ENCODE results near the gene CSN2.

Gene CSN2

GRCh38 chr4:69965628-69966027, at the start of gene CSN2:
TSS of gene CSN2 (minus strand) at chr4:69965728. CDS start at chr4:69960995, 4,733 bp downstream.
- no peaks in the 10 kb centered on the region for H3K4me1 ChIP-seq
- no peak within 1 kb of the TSS for H3K9ac ChIP-seq
- no peaks in the 10 kb centered on the region for H3K9me3 ChIP-seq
- H3K36me3 ChIP-seq = no peaks in the 10 kb centered on the region
- no peak within 1 kb of the TSS for H3K27ac ChIP-seq
- no peaks in the 10 kb centered on the region for H4K20me1 ChIP-seq
- H3K4me2 ChIP-seq = no peak within 1 kb of the TSS
- no peaks in the 10 kb centered on the region for H3K27me3 ChIP-seq
- TF ChIP-seq Cebpa-rat (IDR thresholded peaks at IDR 0.05) = no peak
- no peak within 1 kb of the TSS for H3K4me3 ChIP-seq

DNA sequence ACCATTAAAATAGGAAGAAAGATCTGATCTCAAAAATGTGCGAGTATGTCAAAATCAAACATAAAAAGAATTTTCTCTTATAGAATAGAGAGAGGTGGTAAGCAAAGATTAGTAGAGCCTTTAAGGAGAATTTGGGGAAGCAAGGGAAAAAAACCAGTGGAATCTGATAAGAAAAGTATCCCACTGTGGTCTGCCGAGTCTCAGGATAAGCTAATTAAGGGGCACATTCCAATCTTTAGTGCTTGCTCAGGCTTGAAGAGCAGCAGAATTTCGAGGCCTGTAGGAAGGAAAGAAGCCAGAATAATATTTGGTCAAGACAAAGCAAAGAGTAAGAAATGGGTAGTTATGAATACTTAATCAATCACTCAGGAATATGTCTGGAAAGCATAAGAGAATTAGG, 43.2 kb upstream of the CSN2 start:
- no peak overlapping the region for H3K4me2 ChIP-seq
- no peaks in the 10 kb centered on the region for H3K4me1 ChIP-seq
- H3K9me3 ChIP-seq = no peaks in the 10 kb centered on the region
- H3K27me3 ChIP-seq = no peaks in the 10 kb centered on the region
- no peaks in the 10 kb centered on the region for H3K36me3 ChIP-seq
- H4K20me1 ChIP-seq = no peaks in the 10 kb centered on the region
- no peak overlapping the region for H3K9ac ChIP-seq
- TF ChIP-seq Cebpa-rat (IDR thresholded peaks at IDR 0.05) = no peak
- no peak overlapping the region for H3K27ac ChIP-seq
- no peak overlapping the region for H3K4me3 ChIP-seq

GRCh38 chr4:70002507-70002906, 37.0 kb upstream of the CSN2 start:
- Histone ChIP-seq H3K4me3 (no peak overlapping the region), H3K27me3 (no peaks in the 10 kb centered on the region), H3K9ac (no peak overlapping the region), H3K36me3 (no peaks in the 10 kb centered on the region), H4K20me1 (no peaks in the 10 kb centered on the region), H3K27ac (no peak overlapping the region), H3K9me3 (no peaks in the 10 kb centered on the region), H3K4me1 (no peaks in the 10 kb centered on the region), H3K4me2 (no peak overlapping the region)
- TF ChIP-seq Cebpa-rat (IDR thresholded peaks at IDR 0.05) = no peak

GRCh38 chr4:70000711-70001110, 35.2 kb upstream of the CSN2 start:
- H3K4me1 ChIP-seq = no peaks in the 10 kb centered on the region
- H3K4me3 ChIP-seq = no peak overlapping the region
- no peaks in the 10 kb centered on the region for H4K20me1 ChIP-seq
- no peaks in the 10 kb centered on the region for H3K36me3 ChIP-seq
- H3K27ac ChIP-seq = no peak overlapping the region
- no peak for TF ChIP-seq Cebpa-rat (IDR thresholded peaks at IDR 0.05)
- H3K9me3 ChIP-seq = no peaks in the 10 kb centered on the region
- H3K9ac ChIP-seq = no peak overlapping the region
- H3K4me2 ChIP-seq = no peak overlapping the region
- H3K27me3 ChIP-seq = no peaks in the 10 kb centered on the region

- no peaks in the 10 kb centered on the region for H4K20me1 ChIP-seq
- H3K4me2 ChIP-seq = no peak overlapping the region
- H3K9me3 ChIP-seq = no peaks in the 10 kb centered on the region
- no peak overlapping the region for H3K27ac ChIP-seq
- H3K4me3 ChIP-seq = no peak overlapping the region
- no peaks in the 10 kb centered on the region for H3K36me3 ChIP-seq
- no peak overlapping the region for H3K9ac ChIP-seq
- no peak for TF ChIP-seq Cebpa-rat (IDR thresholded peaks at IDR 0.05)
- no peaks in the 10 kb centered on the region for H3K4me1 ChIP-seq
- no peaks in the 10 kb centered on the region for H3K27me3 ChIP-seq
Measured at GRCh38 chr4:69999420-69999819, 33.9 kb upstream of the CSN2 start.

GRCh38 chr4:69995526-69996016, 30.0 kb upstream of the CSN2 start, which contains the start of gene STATH:
TSS of gene STATH (plus strand) at chr4:69995966. CDS start at chr4:69998438, 2,472 bp downstream.
- H3K9ac ChIP-seq = no peak within 1 kb of the TSS
- no peaks in the 10 kb centered on the region for H3K9me3 ChIP-seq
- H3K4me1 ChIP-seq = no peaks in the 10 kb centered on the region
- H3K27me3 ChIP-seq = no peaks in the 10 kb centered on the region
- no peaks in the 10 kb centered on the region for H4K20me1 ChIP-seq
- no peaks in the 10 kb centered on the region for H3K36me3 ChIP-seq
- H3K4me2 ChIP-seq = no peak within 1 kb of the TSS
- TF ChIP-seq Cebpa-rat (IDR thresholded peaks at IDR 0.05) = no peak
- H3K27ac ChIP-seq = no peak within 1 kb of the TSS
- no peak within 1 kb of the TSS for H3K4me3 ChIP-seq

DNA sequence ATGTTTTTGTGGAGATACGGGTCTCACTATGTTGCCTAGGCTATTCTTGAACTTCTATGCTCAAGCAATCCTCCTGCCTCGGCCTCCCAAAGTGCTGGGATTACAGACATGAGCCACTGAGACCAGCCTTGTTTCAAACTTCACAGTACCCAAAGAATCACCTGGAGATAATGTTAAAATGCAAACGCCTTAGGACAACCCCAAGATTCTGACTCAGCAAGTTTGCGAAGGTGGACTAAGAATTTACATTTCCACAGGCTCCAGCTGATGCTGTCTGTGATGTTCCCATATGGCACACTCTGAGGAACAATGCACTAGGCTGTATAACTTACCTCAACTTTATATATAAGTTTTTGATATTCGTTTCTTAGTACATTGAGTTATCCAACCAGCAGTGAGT, 29.3 kb upstream of the CSN2 start:
- no peaks in the 10 kb centered on the region for H3K36me3 ChIP-seq
- no peaks in the 10 kb centered on the region for H4K20me1 ChIP-seq
- H3K4me3 ChIP-seq = no peak overlapping the region
- no peak for TF ChIP-seq Cebpa-rat (IDR thresholded peaks at IDR 0.05)
- H3K27me3 ChIP-seq = no peaks in the 10 kb centered on the region
- H3K27ac ChIP-seq = no peak overlapping the region
- no peaks in the 10 kb centered on the region for H3K4me1 ChIP-seq
- H3K9ac ChIP-seq = no peak overlapping the region
- no peaks in the 10 kb centered on the region for H3K9me3 ChIP-seq
- no peak overlapping the region for H3K4me2 ChIP-seq

GRCh38 chr4:69991016-69991415, 25.5 kb upstream of the CSN2 start:
- Histone ChIP-seq H3K4me3 (no peak overlapping the region), H3K4me1 (no peaks in the 10 kb centered on the region), H3K36me3 (no peaks in the 10 kb centered on the region), H3K9ac (no peak overlapping the region), H3K4me2 (no peak overlapping the region), H3K27me3 (no peaks in the 10 kb centered on the region), H3K9me3 (no peaks in the 10 kb centered on the region), H3K27ac (no peak overlapping the region), H4K20me1 (no peaks in the 10 kb centered on the region)
- no peak for TF ChIP-seq Cebpa-rat (IDR thresholded peaks at IDR 0.05)

DNA sequence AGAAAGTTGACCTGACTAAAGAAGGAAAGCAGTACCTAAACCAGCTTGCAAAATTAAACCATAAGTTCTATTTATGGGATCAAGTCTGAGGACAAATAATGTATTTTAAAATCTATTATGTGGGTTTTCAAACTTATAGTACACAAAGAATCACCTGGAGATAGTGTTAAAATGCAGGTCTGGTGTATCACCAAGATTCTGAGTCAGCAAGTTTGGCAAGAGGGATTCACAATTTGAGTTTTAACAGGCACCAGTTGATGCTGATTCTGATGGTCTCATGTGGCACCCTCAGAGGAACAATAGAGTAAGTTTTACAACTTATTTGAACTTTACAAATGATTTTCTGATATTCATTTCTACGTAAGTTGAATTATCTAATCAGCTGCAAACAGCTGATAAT, 21.1 kb upstream of the CSN2 start:
- TF ChIP-seq Cebpa-rat (IDR thresholded peaks at IDR 0.05) = no peak
- no peak overlapping the region for H3K4me3 ChIP-seq
- H3K27me3 ChIP-seq = no peaks in the 10 kb centered on the region
- no peaks in the 10 kb centered on the region for H3K36me3 ChIP-seq
- H3K27ac ChIP-seq = no peak overlapping the region
- H3K4me2 ChIP-seq = no peak overlapping the region
- no peaks in the 10 kb centered on the region for H3K4me1 ChIP-seq
- H3K9ac ChIP-seq = no peak overlapping the region
- no peaks in the 10 kb centered on the region for H4K20me1 ChIP-seq
- H3K9me3 ChIP-seq = no peaks in the 10 kb centered on the region

GRCh38 chr4:69984030-69984443, 18.5 kb upstream of the CSN2 start:
- Histone ChIP-seq H3K9me3 (no peaks in the 10 kb centered on the region), H3K4me2 (no peak overlapping the region), H3K27me3 (no peaks in the 10 kb centered on the region), H3K4me3 (no peak overlapping the region), H4K20me1 (no peaks in the 10 kb centered on the region), H3K27ac (no peak overlapping the region), H3K4me1 (no peaks in the 10 kb centered on the region), H3K9ac (no peak overlapping the region), H3K36me3 (no peaks in the 10 kb centered on the region)
- no peak for TF ChIP-seq Cebpa-rat (IDR thresholded peaks at IDR 0.05)

GRCh38 chr4:69977582-69977981, 12.1 kb upstream of the CSN2 start:
- H3K4me2 ChIP-seq = no peak overlapping the region
- no peaks in the 10 kb centered on the region for H4K20me1 ChIP-seq
- TF ChIP-seq Cebpa-rat (IDR thresholded peaks at IDR 0.05) = no peak

More at GRCh38 chr4:69977582-69977981, 12.1 kb upstream of the CSN2 start:
- H3K27me3 ChIP-seq = no peaks in the 10 kb centered on the region
- H3K36me3 ChIP-seq = no peaks in the 10 kb centered on the region
- no peaks in the 10 kb centered on the region for H3K9me3 ChIP-seq
- no peaks in the 10 kb centered on the region for H3K4me1 ChIP-seq
- H3K4me3 ChIP-seq = no peak overlapping the region
- no peak overlapping the region for H3K9ac ChIP-seq
- no peak overlapping the region for H3K27ac ChIP-seq

Measured in BLaER1 (cell line).